Neural cell (in vitro differentiated cells): ENCODE results near the gene ARHGDIB. TPM values are rescaled to one million over a fixed set of nuclear protein-coding genes. Genes with fewer than 3 reads are reported as not detected.

Experiments
- H2AFZ ChIP-seq: fragments of 200-600, 300-800 bp; sonication (generic), shearing (Covaris generic); 2 replicates; pipeline ENCODE4 v1.6.0; 2014; ENCODE audit warnings: low read depth, mild to moderate bottlenecking, antibody characterized with exemption, low read length, moderate library complexity
- H3F3A ChIP-seq: fragments of 200-600 bp; shearing (Covaris generic); 2 replicates; pipeline ENCODE4 v1.6.1; 2016; ENCODE audit warnings: mild to moderate bottlenecking, moderate library complexity, mixed read lengths, antibody characterized with exemption, low read length; ENCODE audit not compliant: insufficient read depth, poor library complexity, severe bottlenecking
- H3K27ac ChIP-seq: fragments of 200-600, 300-800 bp; sonication (generic), shearing (Covaris generic); 2 replicates; pipeline ENCODE4 v1.5.1; 2014; ENCODE audit warnings: mild to moderate bottlenecking, low read length, moderate library complexity
- H3K27me3 ChIP-seq: fragments of 300-800, 200-600 bp; sonication (generic), shearing (Covaris generic); 2 replicates; pipeline ENCODE4 v1.6.0; 2014; ENCODE audit warnings: mild to moderate bottlenecking, low read depth, low read length, moderate library complexity; ENCODE audit not compliant: insufficient read depth
- H3K36me3 ChIP-seq: fragments of 300-800, 200-600 bp; sonication (generic), shearing (Covaris generic); 2 replicates; pipeline ENCODE4 v1.5.1; 2014; ENCODE audit warnings: mild to moderate bottlenecking, antibody characterized with exemption, low read length, moderate library complexity; ENCODE audit not compliant: insufficient read depth
- H3K4me2 ChIP-seq: fragments of 300-800, 200-600 bp; sonication (generic), shearing (Covaris generic); 2 replicates; pipeline ENCODE4 v1.6.0; 2014; ENCODE audit warnings: mild to moderate bottlenecking, low read length
- H3K4me3 ChIP-seq: fragments of 300-800, 200-600 bp; sonication (generic), shearing (Covaris generic); 2 replicates; pipeline ENCODE4 v1.5.1; 2014; ENCODE audit warnings: mild to moderate bottlenecking, low read length, moderate library complexity
- H3K79me2 ChIP-seq: fragments of 200-600 bp; shearing (Covaris generic); replicated peaks from 2 replicates; pipeline ENCODE4 v1.6.0; 2014; ENCODE audit warnings: mild to moderate bottlenecking, low read length, moderate library complexity; ENCODE audit not compliant: insufficient read depth
- H3K9ac ChIP-seq: fragments of 300-800, 200-600 bp; sonication (generic), shearing (Covaris generic); 2 replicates; pipeline ENCODE4 v1.6.1; 2016; ENCODE audit warnings: mild to moderate bottlenecking, low read length, mixed read lengths
- H3K9me2 ChIP-seq: fragments of 200-600 bp; shearing (Covaris generic); 2 replicates; pipeline ENCODE4 v1.6.1; 2016; ENCODE audit warnings: mild to moderate bottlenecking, low read length, mixed read lengths; ENCODE audit not compliant: insufficient read depth
- H3K9me3 ChIP-seq: fragments of 200-600, 300-800 bp; sonication (generic), shearing (Covaris generic); 2 replicates; pipeline ENCODE4 v1.6.1; 2016; ENCODE audit warnings: mild to moderate bottlenecking, mixed run types, low read length, moderate library complexity, mixed read lengths
- H4K20me1 ChIP-seq: fragments of 200-600 bp; shearing (Covaris generic); 2 replicates; pipeline ENCODE4 v1.6.1; 2016; ENCODE audit warnings: mild to moderate bottlenecking, mixed run types; ENCODE audit not compliant: insufficient read depth
- CTCF ChIP-seq: fragments of 450-650 bp; IDR thresholded peaks from 2 replicates; pipeline ENCODE4 v1.5.1; 2014; ENCODE audit warnings: antibody characterized with exemption, mild to moderate bottlenecking, moderate library complexity; ENCODE audit not compliant: poor library complexity, severe bottlenecking
- EP300 ChIP-seq: fragments of 450-650 bp; conservative IDR thresholded peaks from 2 replicates; pipeline ENCODE4 v1.6.1; 2014; ENCODE audit warnings: antibody characterized with exemption, mild to moderate bottlenecking, moderate library complexity; ENCODE audit not compliant: poor library complexity, severe bottlenecking
- EZH2 ChIP-seq: fragments of 200-600, 300-800 bp; shearing (Covaris generic), sonication (generic); IDR thresholded peaks from 2 replicates; pipeline ENCODE4 v1.6.1; 2014; ENCODE audit warnings: antibody characterized with exemption, low read length, borderline replicate concordance, mild to moderate bottlenecking; ENCODE audit not compliant: insufficient read depth, poor library complexity, severe bottlenecking
- MXI1 ChIP-seq: fragments of 450-650 bp; conservative IDR thresholded peaks from 2 replicates; pipeline ENCODE4 v1.6.1; 2014; ENCODE audit warnings: antibody characterized with exemption, mild to moderate bottlenecking; ENCODE audit not compliant: poor library complexity, severe bottlenecking
- POLR2AphosphoS5 ChIP-seq: IDR thresholded peaks from 2 replicates; pipeline ENCODE4 v1.6.1; 2012
- RAD21 ChIP-seq: fragments of 450-650 bp; conservative IDR thresholded peaks from 2 replicates; pipeline ENCODE4 v1.6.1; 2014; ENCODE audit warnings: antibody characterized with exemption, mild to moderate bottlenecking, moderate library complexity
- REST ChIP-seq: IDR thresholded peaks from 2 replicates; pipeline ENCODE4 v1.6.1; 2012; ENCODE audit warnings: borderline replicate concordance
- SMC3 ChIP-seq: fragments of 450-650 bp; conservative IDR thresholded peaks from 2 replicates; pipeline ENCODE4 v1.6.1; 2014; ENCODE audit warnings: antibody characterized with exemption, mild to moderate bottlenecking, moderate library complexity; ENCODE audit not compliant: poor library complexity
- TAF1 ChIP-seq: IDR thresholded peaks from 2 replicates; pipeline ENCODE4 v1.6.1; 2012; ENCODE audit warnings: low read depth
- polyA plus RNA-seq: library from polyadenylated mRNA; depleted of rRNA; stranded (reverse); fragments of >200 nt; gene quantifications from 2 replicates; pipeline ENCODE4 v1.2.3, GENCODE V29; 2014

Gene ARHGDIB
- polyA plus RNA-seq, 1 donor from 2014 or later: 7.7 TPM

- no peak overlapping the region for H2AFZ ChIP-seq
- H3K9me2 ChIP-seq: no peaks in the 10 kb centered on the region
- H3K4me3 ChIP-seq: no peak overlapping the region
- H3K79me2 ChIP-seq: no peaks in the 10 kb centered on the region
- no peaks in the 10 kb centered on the region for H3K9me3 ChIP-seq
- no peak overlapping the region for H3K27ac ChIP-seq
- TF ChIP-seq EP300 (no peak), EZH2 (no peak), REST (no peak), POLR2AphosphoS5 (no peak), TAF1 (no peak), CTCF (no peak), MXI1 (no peak), SMC3 (no peak), RAD21 (no peak)
- H3K9ac ChIP-seq: no peak overlapping the region
- no peaks in the 10 kb centered on the region for H3K27me3 ChIP-seq
- H3F3A ChIP-seq: no peaks in the 10 kb centered on the region
- no peak overlapping the region for H3K4me2 ChIP-seq
- H3K36me3 ChIP-seq: no peaks in the 10 kb centered on the region
- H4K20me1 ChIP-seq: no peaks in the 10 kb centered on the region
Measured at GRCh38 chr12:14927267-14927666, 34.1 kb downstream of the ARHGDIB start.

GRCh38 chr12:14924541-14924940 is 36.9 kb downstream of the ARHGDIB start:
- H4K20me1 ChIP-seq: no peaks in the 10 kb centered on the region
- no peak overlapping the region for H3K4me2 ChIP-seq
- H3K36me3 ChIP-seq: no peaks in the 10 kb centered on the region
- no peaks in the 10 kb centered on the region for H3K9me3 ChIP-seq
- H3F3A ChIP-seq: no peaks in the 10 kb centered on the region
- no peak overlapping the region for H3K9ac ChIP-seq
- no peak overlapping the region for H2AFZ ChIP-seq
- TF ChIP-seq RAD21 (no peak), SMC3 (no peak), TAF1 (no peak), EP300 (no peak), MXI1 (no peak), REST (no peak), POLR2AphosphoS5 (no peak), CTCF (no peak), EZH2 (no peak)
- H3K79me2 ChIP-seq: no peaks in the 10 kb centered on the region
- H3K4me3 ChIP-seq: no peak overlapping the region
- H3K9me2 ChIP-seq: no peaks in the 10 kb centered on the region
- H3K27ac ChIP-seq: no peak overlapping the region
- no peaks in the 10 kb centered on the region for H3K27me3 ChIP-seq
